ENCODE results near the gene TRIM8. TPM values are rescaled to one million over a fixed set of nuclear protein-coding genes. Genes with fewer than 3 reads are reported as not detected.

The TRIM8 gene
- total and polyA plus RNA-seq, 4 donors: 81.5 to 173 (median 120) TPM

GRCh38 chr10:102633848-102634247 is 10.4 kb upstream of the TRIM8 start:
- H3K27me3 ChIP-seq (ENCODE audit: control insufficient read depth in 3 of 3, insufficient read depth in 3 of 3, low read length in 2 of 3): no peaks in the 10 kb centered on the region
- ATAC-seq (ENCODE audit: insufficient read depth, low FRiP score) (no peak), DNase-seq (no peak)
- 79 to 83% methylated on average over 5 of the region's 5 CpGs for WGBS, 2 donors
- no peak for TF ChIP-seq CTCF (IDR thresholded peaks at IDR 0.05; ENCODE audit: control extremely low read depth, extremely low read depth)
- H3K9ac ChIP-seq (ENCODE audit: insufficient read depth in 1 of 2, low read length in 2 of 2): peak overlapping the region in 1 of 2 donors; percentile 67
- H3K36me3 ChIP-seq (ENCODE audit: control insufficient read depth in 4 of 4, insufficient read depth in 4 of 4, low read length in 4 of 4): peaks cover 0 to 11% (median 4%) of the 10 kb centered on the region in 4 donors
- no peak overlapping the region for H3K4me3 ChIP-seq
- peak overlapping the region; percentile 34 to 90 for H3K27ac ChIP-seq (ENCODE audit: low read depth in 1 of 2, low read length in 1 of 2)
- H3K4me1 ChIP-seq (ENCODE audit: control insufficient read depth in 5 of 5, insufficient read depth in 5 of 5, low read length in 5 of 5): peaks cover 16 to 61% (median 40%) of the 10 kb centered on the region in 5 donors
- no peaks in the 10 kb centered on the region for H3K9me3 ChIP-seq (ENCODE audit: control insufficient read depth in 4 of 4, insufficient read depth in 3 of 4, low read length in 3 of 4)

GRCh38 chr10:102634686-102635085 is 9.6 kb upstream of the TRIM8 start:
- Histone ChIP-seq H3K4me3 (no peak overlapping the region), H3K9me3 (ENCODE audit: control insufficient read depth in 4 of 4, insufficient read depth in 3 of 4, low read length in 3 of 4) (no peaks in the 10 kb centered on the region), H3K9ac (ENCODE audit: insufficient read depth in 1 of 2, low read length in 2 of 2) (peak overlapping the region in 1 of 2 donors; percentile 26), H3K36me3 (ENCODE audit: control insufficient read depth in 4 of 4, insufficient read depth in 4 of 4, low read length in 4 of 4) (peaks cover 0 to 11% (median 3%) of the 10 kb centered on the region in 4 donors), H3K4me1 (ENCODE audit: control insufficient read depth in 5 of 5, insufficient read depth in 5 of 5, low read length in 5 of 5) (peaks cover 16 to 53% (median 33%) of the 10 kb centered on the region in 5 donors), H3K27ac (ENCODE audit: low read depth in 1 of 2, low read length in 1 of 2) (peak overlapping the region in 1 of 2 donors; percentile 69), H3K27me3 (ENCODE audit: control insufficient read depth in 3 of 3, insufficient read depth in 3 of 3, low read length in 2 of 3) (no peaks in the 10 kb centered on the region)
- no peak for TF ChIP-seq CTCF (IDR thresholded peaks at IDR 0.05; ENCODE audit: control extremely low read depth, extremely low read depth)
- ATAC-seq (ENCODE audit: insufficient read depth, low FRiP score) (no peak), DNase-seq (peak; percentile 36 to 68 (median 57))
- 52 to 60% methylated on average over 4 of the region's 4 CpGs for WGBS, 2 donors

GRCh38 chr10:102635377-102635776 is 8.9 kb upstream of the TRIM8 start:
- H3K9ac ChIP-seq (ENCODE audit: insufficient read depth in 1 of 2, low read length in 2 of 2): no peak overlapping the region
- H3K27ac ChIP-seq (ENCODE audit: low read depth in 1 of 2, low read length in 1 of 2): peak overlapping the region in 1 of 2 donors; percentile 69
- H3K4me1 ChIP-seq (ENCODE audit: control insufficient read depth in 5 of 5, insufficient read depth in 5 of 5, low read length in 5 of 5): peaks cover 16 to 46% (median 33%) of the 10 kb centered on the region in 5 donors
- no peaks in the 10 kb centered on the region for H3K9me3 ChIP-seq (ENCODE audit: control insufficient read depth in 4 of 4, insufficient read depth in 3 of 4, low read length in 3 of 4)
- WGBS, 2 donors: 15 to 19% methylated on average over 4 of the region's 4 CpGs
- DNase-seq (no peak), ATAC-seq (ENCODE audit: insufficient read depth, low FRiP score) (no peak)
- H3K27me3 ChIP-seq (ENCODE audit: control insufficient read depth in 3 of 3, insufficient read depth in 3 of 3, low read length in 2 of 3): no peaks in the 10 kb centered on the region
- H3K36me3 ChIP-seq (ENCODE audit: control insufficient read depth in 4 of 4, insufficient read depth in 4 of 4, low read length in 4 of 4): peaks cover 0 to 8% (median 1%) of the 10 kb centered on the region in 4 donors
- H3K4me3 ChIP-seq: no peak overlapping the region
- TF ChIP-seq CTCF (IDR thresholded peaks at IDR 0.05; ENCODE audit: control extremely low read depth, extremely low read depth): no peak

GRCh38 chr10:102639537-102639936 is 4.7 kb upstream of the TRIM8 start:
- WGBS, 2 donors: 39 to 47% methylated on average over 2 of the region's 2 CpGs
- DNase-seq (no peak), ATAC-seq (ENCODE audit: insufficient read depth, low FRiP score) (no peak)
- H3K36me3 ChIP-seq (ENCODE audit: control insufficient read depth in 4 of 4, insufficient read depth in 4 of 4, low read length in 4 of 4): no peaks in the 10 kb centered on the region
- no peaks in the 10 kb centered on the region for H3K27me3 ChIP-seq (ENCODE audit: control insufficient read depth in 3 of 3, insufficient read depth in 3 of 3, low read length in 2 of 3)
- H3K27ac ChIP-seq (ENCODE audit: low read depth in 1 of 2, low read length in 1 of 2): no peak overlapping the region
- no peak overlapping the region for H3K9ac ChIP-seq (ENCODE audit: insufficient read depth in 1 of 2, low read length in 2 of 2)
- H3K9me3 ChIP-seq (ENCODE audit: control insufficient read depth in 4 of 4, insufficient read depth in 3 of 4, low read length in 3 of 4): no peaks in the 10 kb centered on the region
- TF ChIP-seq CTCF (IDR thresholded peaks at IDR 0.05; ENCODE audit: control extremely low read depth, extremely low read depth): no peak
- H3K4me3 ChIP-seq: no peak overlapping the region
- peaks cover 0 to 16% (median 8%) of the 10 kb centered on the region in 5 donors for H3K4me1 ChIP-seq (ENCODE audit: control insufficient read depth in 5 of 5, insufficient read depth in 5 of 5, low read length in 5 of 5)

Measured in lung (tissue), 12 donors.